NCI-H446 treated with DMSO at 0.1 percent for 48 hours (cell line): Measurements from ENCODE around the gene POC1A.

Experiments
- DNase-seq: peaks from one replicate; lab custom pipeline; 2025; lab: John Stamatoyannopoulos, UW

Gene POC1A

DNA sequence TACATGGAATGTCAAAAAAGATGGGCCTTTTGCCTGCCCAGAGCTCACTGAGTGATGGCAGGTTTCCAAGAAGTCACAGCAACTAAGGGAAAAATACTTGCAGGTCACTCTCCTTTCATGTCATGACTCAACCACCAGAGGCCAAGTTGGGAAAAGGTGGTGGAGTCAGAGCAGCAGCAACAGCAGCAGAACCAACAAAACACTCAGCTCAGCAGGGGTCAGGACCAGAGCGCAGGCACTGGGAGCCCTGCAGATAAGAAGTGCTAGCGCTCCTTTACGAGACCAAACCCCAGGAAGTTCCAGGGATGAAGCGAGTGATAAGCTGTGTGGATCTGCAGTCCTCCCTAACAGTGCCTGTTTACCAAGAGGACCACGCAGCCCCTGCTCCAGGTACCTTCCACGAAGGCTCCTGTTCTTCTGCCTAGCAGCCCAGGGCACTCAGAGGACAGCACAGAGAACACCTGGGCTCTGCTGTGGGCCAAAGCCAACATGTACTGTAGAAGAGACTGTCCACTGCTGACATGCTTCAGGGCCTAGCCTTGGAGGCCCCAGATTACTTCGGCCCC, 26.0 kb downstream of the POC1A start:
- DNase-seq = no peak

DNA sequence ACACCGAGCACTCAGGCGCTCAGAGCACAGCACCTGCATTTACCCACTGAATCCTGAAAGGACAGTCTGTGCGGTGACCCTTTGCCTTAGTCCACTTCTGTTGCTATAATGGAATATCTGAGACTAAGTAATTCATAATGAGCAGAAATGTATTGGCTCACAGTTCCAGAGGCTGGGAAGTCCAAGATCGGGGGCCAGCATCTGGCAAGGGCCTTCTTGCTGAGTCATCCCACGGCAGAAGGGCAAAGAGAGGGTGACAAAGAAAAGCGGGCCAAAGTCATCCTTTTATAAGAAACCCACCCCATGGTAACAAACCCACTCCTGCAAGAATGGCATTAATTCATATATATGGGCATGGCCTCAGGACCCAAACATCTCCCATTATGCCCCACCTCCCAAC, 27.7 kb downstream of the POC1A start:
- DNase-seq = no peak

DNA sequence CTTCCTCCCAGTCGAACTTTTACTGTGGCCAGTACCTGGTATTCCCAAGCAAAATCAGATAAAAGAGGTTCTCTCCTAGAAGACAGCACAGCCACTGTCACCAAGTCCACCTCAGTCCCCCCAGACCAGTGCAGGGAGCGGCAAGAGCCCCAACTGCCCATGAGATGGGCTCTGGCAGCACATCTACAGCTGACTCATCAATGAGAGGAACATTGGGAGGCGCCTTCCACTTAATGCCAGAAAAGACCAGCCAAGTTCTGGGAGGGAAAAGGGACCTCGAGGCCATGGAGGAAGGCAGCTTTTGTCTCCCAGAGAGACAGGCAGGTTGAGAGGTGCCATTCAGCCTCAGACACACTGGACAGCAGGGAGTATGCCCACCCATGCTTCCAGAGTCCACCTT, 28.2 kb downstream of the POC1A start:
- no peak for DNase-seq

DNA sequence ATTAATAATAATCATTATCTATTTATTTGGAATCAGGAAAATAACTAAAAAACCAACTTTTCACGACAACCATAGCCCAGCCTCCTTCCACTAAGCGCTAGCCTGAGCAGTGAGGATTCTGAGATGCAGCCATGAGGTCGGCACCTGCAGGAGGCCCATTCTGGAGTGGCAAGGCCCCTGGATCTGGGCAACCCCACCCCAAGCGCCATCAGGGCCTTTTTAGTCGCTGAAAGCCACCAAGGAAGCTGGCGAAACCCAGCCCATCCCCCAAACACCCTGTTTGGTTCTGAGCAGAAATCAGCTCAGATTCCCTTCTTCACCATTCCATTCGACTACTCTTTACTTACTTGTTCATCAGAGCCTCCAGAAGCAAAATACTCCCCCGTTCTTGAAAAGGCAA, 29.5 kb downstream of the POC1A start:
- DNase-seq = no peak

DNA sequence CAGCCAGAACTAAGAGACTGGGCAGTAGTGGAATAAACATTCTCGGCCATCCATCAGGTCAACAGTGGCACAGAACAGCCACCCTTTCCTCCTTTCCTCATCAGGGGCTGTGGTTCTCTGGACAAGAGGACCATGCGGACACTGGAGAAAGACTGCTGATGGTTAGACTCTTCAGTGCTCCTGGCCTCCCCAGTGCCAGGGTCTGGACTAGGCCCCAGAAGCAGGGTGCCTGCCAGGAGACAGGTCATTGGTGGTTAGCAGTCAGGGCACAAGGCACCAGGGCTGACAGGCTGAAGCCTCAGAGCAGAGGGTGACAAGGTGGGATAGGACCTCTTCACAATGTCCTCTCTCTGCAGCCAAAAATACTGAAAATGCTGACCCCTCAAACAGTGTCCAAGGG, 30.1 kb downstream of the POC1A start:
- DNase-seq = no peak

DNA sequence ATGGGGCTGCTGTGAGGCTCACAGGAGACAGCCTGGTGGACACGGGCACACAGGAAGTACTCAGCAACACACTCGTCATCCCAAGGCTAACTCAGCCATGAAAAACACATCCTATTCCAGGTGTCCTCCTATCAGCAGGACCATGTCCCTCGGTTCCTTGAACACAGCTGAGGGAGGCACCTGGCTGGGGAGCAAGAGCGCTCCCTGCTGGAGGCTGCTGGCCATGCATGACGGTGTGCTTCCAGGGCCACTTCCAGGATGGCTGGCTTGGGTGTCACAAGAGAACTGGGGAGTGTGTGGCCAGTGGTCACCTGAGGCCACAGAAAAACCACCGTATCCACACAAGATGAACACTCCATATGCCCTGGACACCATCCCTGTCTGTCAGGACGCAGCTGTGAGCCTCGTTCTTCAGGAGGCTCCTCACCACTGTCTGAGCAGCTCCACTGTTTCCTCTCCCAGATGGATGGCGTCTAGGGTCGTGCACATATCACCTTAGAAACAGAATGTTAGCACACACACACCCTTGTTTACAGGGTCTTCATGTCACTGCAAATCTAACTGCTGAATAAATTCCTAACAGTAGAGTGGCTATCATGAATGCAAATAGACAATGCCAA, 31.0 kb downstream of the POC1A start:
- DNase-seq = no peak

DNA sequence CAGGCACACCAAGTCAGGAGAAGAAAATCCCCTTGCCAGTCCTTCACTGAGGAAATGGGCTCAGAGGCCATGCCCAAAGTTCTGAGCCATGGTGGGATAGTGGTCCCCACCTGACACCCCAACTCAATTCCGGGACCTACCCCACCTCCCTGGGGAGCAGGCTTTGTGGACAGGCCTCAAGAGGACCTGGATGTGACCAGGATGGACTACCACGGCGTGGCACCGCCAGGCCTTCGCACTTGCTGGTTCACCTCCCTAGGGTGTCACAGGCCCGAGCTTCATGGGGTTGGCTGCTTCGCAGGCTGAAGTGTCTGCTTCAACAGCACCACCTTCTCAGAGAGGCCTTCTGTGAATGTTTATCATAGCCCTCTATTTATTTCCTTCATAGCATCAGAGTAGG, 31.7 kb downstream of the POC1A start:
- no peak for DNase-seq

DNA sequence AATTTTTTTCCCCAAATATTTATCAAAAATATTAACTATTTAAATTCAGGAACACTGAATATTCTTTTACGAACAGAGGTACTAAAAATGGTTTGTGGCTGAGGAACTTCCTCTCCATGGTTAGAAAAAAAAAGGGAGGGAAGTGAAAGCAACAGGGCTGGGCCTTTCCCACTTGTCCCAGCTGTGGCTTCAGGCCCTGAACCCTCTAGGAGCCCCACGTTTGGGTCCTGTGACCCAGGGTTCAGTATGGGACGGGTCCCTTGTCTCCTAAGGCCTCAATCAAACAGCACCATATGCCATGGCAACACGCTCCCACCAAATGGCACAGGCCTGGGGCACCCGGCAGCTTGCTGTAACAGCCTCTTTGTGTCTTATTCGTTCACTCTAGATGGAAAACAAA, 32.4 kb downstream of the POC1A start:
- DNase-seq = no peak

DNA sequence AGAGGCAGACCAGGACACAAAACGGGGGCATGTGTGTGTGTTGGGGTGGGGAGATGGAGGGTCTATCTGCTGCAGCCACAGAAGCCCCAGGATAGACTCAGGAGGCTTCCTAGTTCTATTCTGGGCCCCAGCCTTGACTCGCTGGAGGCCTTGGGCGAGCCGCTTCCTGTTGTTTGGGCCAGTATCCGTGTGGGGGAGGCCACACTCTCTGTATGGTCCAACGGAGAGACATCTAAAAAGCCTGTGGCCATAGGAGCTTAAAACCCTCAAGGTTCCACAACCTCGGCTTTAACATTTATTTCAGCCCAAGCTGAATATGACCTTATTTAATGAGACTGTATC, 32.8 kb downstream of the POC1A start:
- no peak for DNase-seq

DNA sequence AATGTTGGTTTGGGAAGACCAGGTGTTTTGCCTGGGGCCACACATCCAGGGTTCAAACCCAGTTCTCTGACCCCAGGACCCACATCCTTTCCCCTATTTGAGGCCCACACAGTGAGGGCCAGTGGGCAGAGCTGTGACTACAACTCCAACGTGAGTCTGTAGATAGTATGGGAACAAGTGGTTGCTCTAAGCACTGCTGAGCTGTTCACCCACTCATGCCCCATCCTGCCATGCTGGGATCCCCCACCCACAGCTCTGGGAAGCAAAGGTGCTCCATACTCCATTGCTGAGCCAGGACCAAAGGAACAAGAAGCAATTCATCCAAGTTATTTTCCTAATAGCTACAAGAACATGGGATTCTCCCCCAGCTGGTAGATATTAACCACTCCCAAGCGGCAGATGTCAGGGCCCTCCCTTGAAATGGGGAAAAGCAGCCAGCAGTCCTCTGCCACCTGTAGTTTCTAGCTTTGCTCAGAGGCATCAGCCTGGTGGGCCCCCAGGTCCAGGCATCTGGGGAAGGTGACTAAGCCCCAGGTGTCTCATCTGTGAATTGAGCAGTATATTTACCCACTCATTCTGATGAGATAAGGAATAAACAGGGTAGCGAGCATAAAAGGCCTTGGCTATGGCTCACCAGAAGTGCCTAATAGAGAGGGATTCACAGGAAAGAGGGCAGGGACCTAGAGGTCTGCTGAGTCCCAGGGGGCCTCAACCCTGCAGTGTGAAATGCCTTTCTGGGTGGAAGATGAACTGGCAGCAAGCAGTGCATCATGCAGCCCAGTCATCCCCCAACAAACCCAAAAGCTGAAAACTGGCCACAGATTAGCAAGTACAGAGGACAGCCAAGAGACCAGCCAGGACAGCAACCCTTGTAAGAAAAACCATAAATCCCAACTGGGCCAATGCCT, 33.4 kb downstream of the POC1A start:
- DNase-seq = no peak

DNA sequence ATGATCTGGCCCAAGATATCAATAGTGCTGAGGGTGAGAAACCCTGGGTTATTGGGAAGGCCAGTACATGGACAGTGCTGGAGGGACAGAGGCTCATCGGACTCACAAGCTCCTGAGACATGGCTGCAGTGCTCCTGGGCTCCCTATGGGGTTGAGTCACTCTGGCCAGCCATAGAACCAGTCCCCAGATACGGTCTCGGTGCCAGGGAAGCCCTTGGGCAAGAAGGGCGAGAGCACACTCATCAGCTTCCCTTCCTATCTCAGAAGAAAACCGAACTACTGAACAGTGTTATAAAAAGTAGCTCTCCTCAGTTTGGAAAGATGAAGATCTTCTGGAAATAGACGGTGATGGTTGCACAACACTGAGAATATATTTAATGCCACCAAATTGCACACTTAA, 34.4 kb downstream of the POC1A start:
- DNase-seq = no peak

DNA sequence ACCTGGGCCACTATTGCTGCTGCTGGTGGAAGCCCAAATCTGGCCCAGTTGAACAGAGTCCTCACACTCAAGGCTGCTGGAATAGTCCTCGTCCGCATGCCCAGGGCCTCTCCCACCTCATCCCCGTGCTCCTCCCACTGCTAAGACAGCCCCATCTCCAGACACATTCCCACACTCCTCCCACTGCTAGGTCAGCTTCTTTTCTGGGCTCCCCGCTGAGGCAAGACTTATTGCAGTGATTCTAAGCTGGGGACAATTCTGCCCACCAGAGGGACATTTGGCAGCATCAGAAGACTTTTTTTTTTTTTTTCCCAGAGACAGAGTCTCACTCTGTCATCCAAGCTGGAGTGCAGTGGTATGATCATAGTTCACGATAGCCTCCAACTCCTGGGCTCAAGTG, 35.1 kb downstream of the POC1A start:
- no peak for DNase-seq

DNA sequence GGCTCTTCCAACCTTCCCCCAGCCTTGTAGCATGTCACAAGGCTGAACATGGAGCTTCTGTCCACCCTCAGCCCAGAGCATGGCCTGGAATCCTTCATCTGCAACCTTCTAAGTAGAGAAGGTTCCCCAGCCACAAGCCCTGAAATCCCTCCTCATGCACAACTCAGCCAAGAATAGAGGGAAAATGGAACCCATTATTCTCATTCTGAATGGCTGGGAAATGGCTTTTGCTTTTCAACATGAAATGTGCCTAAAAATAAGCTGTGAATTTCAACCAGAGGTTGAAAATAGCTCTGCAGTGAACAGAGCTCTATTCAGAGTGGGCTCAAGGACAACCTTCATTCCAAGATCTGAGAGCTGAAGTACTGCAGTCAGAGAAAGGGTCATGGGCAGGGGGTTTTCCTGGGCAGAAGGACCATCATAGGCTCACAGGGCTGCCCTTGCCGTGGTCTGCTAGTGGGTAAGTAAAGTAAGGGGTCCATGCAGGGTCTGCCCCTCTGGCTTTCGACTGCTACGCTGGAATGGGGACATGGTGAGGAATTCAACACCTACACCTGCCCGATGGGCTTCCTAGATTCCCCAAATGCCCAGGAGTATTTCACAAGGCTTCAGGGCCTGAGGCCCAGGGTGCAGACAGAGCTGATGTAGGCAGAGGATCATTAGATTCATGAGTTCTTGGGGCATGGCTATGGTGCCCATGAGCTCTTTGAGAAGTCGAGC, 35.9 kb downstream of the POC1A start:
- no peak for DNase-seq

DNA sequence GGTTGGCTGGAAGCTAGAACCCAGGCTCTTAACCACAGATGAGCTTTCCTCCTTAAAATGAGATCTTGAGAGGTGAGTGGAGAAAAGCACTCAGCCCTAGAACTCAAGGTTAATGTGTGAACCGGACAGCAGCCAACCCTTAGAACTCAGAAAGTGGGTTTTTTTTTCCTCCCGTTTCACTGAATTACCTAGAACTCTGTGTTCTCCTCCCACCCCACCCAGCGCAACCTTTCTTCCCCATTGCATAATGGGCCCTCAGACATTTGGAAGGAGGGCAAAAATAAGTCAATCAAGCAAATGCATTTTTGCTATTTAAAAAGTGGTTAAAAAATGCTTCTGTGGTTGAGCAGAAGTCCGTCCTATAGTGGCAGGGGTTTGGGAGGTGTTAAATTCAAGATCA, 36.7 kb downstream of the POC1A start:
- no peak for DNase-seq

DNA sequence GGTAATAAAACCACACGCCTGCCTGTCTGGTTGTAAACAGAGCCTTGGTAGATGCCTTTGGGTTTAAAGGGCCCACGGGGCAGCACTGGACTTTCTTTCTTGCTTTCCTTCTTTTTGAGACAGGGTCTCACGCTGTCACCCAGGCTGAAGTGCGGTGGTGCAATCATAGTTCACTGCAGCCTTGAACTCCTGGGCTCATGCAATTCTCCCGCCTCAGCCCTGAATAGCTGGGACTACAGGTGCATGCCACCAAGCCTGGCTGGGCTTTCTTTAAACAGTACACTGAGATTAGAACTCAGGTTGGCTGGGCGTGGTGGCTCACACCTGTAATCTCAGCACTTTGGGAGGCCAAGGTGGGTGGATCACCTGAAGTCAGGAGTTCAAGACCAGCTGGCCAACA, 42.2 kb downstream of the POC1A start:
- DNase-seq = no peak

DNA sequence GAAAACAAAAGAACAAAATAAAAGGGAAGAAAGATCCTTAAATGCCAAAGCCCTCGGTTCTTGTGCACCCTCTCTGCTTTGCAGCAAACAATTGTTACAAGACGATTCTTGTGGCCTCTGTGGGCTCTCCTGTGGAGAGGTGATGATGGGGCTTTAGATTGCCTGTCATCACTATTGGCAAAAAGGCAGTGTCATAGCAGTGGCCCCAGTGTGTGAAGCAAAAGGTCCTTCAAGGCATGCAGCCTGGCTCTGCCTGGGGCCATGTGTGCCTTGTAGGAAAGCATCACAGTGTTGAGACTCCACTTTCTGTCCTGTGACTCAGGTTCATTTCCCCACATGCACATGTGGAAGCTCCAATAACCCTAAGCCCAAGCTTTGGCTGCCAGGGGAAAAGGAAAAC, 43.7 kb downstream of the POC1A start:
- no peak for DNase-seq

DNA sequence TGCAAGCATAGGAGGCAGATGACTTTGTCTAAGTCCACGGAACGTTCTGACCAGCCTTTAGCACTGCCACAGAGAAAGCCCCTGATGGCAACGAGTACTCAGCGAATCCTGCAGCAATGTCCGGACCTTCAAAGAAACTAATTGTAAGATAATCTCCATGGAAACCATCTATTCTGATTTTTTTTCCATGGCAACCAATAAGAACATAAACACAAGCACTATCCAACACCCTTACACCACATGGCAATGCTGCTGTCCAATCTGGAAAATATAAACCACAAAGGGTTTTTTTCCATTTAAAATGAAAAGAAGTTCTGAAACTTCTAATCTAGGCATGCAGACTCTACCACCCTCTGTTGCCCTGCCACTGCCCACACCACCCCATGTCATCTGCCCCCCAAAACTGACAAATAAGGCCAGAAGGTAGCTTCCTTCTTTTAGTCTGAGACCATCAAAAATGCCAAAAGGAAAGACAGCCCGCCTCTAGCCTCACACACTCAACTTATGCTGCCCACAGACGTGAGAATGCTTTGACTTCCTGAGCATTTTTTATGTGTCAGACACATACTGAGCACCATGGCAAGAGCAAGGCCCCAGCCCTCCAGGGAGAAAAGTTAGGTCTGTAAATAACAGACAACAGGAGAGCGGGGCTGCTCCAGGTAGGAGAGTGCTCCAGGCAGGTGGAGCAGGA, 44.5 kb downstream of the POC1A start:
- DNase-seq = no peak

DNA sequence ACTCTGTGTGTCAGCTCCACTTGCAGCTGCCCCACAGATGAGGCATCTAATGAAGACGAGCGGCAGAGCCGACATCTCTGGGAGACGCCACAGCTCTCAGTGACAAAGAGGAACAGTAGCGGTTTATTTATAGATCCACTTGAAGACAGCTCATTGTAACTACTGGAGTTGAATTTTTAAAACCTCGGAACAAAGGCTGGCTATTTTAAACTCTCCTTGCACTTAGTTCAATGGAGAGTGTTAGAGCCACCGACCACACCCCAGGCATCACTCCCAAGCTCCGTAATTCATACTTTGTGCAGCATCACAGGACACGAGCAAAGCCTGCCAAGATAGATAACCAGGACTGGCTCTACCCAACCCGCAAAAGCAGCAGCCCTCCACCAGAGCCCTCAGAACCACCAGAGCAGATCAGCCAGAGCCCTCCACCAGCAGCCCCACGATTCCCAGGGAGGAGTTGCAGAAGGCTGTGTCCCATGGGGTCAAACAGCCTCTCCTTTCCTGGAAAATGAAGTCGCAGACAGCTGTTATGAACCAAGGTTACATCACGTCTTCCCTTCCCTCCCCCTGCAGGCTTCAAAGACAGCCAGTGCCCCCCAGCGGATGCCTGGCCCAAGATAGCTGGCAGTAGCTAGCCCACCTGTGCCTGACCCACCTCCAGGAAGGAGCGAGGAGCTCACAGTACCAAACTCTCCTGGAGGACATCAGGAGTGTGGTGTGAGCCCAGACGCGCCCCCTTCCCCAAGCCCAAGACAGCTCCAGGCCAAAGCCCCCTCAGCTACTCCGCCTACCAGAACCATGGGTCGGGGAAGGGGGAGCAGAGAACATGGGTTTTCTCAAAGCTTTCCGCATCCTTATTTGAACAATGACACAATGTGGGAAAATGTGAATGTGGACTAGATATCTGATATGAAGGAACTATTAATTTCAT, 45.7 kb downstream of the POC1A start:
- DNase-seq = no peak

DNA sequence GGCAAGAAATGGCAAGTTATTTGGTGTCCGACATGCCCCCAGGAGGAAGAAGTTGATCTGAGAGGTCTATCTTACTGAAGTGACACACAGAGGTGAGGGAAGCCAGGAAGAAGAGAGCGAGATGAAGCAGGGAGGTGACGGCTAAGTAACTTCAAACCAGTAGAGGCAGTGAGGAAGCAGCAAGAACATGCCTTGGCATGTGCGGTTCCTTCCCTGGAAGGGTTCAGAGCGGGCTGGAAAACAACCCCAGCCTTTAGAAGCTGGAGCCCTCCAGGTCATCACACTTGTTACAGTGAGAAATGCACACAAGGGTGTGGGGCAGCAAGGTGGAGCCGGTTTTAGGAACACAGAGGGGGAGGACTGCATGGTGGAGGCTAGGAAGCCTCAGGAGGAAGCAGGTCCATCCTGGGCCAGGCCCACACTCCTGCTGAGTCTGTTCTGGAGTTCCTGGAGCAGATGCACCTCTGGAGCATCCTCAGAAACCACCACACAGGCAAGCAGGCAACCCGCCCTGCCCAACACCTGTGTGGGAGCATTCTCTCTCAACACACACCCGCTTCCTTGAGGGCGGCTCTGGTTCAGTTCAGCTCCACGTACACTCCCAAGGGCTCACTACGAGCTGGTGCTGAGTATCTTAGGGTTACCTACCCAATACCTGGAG, 47.1 kb downstream of the POC1A start:
- DNase-seq = no peak
